IPS-NIHi7 (cell line): ENCODE measurements around the gene LMX1A.

Experiments
- DNase-seq: peaks from one replicate; pipeline ENCODE4 v3.0.0; 2012; ENCODE audit warnings: mixed read lengths; ENCODE audit errors: extremely low spot score

LMX1A gene

DNA sequence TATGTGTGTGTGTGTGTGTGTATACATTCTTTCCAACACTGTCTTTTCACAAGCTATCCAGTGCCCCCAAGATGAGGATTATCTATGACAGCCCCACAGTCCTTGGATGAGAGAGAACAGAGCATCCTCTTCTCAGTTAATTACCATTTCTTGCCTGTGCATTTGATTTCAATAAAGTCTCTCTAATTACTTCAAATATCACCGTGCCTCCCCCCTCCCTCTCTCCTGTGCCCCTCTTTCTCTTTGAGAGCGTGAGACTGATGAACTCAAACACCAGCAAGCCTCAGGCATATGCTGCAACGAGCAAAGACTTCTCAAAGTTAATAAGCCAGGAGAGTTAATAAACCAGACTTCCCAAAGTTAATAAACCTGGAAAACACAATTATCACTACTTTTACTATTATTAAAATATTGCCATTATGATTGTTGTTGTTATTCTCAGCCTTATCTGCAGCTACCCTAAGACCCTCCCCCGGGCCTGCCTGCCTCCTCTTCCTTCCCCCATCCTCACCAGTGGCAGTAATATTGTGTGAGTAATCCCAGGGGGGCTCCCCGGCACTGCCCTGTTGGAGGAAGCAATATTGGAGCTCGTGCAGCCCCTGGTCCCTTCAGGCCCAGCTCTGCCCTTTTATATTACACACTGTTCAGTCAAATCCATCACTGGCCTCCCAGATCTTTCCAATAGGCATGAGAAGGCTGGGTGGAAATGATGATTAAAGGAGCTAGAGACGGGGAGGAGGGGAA lies 30.9 kb downstream of the LMX1A start:
- no peak for DNase-seq

DNA sequence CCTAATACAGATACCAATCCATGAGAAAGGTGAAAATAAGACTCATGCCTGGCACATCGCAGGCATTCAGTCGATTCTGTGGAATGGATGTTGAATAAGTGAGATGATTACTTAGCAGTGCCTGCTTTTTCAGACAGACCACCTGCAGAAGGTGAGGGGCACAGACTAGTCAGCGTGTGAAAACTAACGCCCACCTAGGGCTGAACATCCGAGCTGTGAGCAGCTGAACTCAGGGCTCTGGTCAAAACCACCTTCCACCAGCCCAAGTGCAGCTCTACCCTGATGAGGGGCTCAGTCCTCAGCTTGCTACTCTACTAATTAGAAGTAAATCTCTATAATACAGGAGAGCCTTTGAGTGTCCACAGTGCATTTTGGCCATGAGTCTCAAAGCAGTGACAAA lies 32.5 kb downstream of the LMX1A start:
- no peak for DNase-seq

- no peak for DNase-seq
Measured at GRCh38 chr1:165317612-165318011, 38.9 kb downstream of the LMX1A start.

DNA sequence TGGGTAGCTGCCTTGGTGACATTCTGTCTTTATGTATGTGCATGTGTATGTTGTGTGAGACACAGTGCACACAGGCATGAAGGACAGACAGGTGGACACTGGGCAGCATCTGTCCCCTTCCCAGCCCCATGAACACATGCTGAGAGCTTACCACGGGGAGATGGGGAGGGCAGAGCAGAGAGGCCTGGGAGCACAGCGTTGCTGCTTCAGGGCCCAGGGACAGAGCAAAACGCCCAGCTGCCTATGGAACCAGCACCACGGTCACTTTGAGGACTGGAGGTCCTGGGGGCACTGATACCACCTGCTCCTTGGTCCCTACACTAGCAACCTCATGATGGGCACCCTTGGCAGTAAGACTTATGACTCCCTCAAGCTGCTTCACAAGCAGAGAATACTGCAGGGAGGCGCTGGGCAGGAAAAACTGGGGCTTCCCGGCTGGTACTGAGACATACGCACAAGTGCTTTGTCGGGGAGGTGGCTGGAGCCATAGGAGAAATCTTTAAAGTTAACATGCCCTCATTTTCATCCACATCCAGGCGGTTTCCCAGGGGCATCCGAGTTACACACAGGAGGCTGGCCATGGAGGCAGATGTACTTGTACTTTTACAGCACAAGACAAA lies 40.3 kb downstream of the LMX1A start:
- no peak for DNase-seq

GRCh38 chr1:165315481-165315880 lies 41.0 kb downstream of the LMX1A start:
- DNase-seq: no peak

DNA sequence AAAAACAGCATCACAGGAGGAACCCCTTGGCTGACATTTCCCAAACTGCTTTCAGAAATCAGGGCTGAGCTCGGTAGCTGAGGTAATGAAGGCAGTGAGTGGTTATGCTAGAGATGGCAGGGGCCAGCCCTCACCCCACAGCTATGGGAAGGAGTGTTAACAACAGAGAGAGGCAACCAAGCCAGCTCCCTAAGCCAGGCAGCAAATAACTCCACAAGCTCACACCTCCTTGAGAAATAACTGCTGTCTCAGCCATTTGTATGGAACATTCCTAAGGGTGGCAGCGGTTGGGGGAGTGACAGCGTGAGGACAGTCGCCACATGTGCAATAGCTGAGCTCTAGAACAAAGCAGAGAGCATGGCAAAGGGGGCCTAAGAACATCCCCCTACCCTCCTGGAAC lies 42.6 kb downstream of the LMX1A start:
- no peak for DNase-seq

- no peak for DNase-seq
Measured at GRCh38 chr1:165312591-165312990, 43.9 kb downstream of the LMX1A start.

DNA sequence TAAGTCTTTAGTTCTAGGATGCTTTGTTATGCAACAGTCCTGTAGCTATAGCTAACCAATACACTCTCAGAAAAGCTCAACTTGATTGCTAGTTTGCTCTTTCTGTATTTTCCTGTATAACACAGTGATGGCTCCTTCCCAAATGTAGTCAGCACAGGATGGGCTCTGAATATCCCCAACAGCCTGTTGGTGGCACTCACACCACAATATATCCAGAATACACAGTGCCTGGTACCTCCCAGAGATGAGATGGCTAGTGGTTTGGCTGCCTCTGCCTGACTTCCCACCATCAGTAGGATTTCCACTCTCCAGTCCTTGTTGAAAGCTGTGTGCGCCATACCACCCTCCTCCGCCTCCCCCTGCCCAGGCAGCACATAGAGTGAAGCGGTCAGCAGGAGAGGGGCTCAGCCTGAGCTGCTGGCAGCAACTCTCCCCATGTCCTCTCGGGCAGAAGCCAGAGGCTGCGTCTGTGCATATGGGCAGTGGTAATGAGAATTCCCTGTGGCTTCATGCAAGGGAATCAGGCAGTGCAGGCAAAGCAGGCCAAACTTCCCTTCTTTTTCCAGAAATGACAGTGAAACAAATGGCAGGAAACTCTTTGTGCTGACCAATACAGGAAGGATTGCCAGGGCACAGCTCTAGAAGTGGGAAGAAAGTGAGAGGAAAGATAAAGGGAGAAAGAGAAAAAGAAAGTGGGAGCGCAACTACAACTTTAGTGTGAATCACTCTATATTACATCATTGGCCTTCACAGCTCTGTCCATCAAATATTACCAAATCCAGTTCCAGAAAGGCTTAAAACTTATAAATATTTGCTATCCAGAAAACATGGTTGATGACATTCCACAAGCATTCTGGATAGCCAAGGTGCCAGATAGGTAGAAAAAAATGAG lies 49.7 kb downstream of the LMX1A start:
- DNase-seq: peak; percentile 53

DNA sequence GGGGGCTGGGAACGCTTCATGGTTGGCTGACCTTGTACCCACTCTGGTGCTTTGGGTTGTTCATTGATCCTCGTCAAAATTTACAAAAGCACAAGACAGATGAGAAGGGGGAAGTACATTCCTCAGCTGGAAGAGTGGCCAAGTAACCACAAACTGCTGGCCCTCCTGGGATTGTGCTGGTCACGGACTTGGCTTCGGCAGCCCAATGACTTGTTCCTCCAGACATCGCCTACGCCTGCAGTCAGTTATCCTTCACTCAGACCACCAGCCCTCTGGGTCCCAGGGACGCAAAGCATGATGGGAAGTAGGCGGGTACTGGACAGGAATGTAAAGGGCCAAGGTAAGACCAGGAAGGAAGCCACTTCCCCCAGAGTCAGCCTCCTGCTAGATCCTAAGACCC lies 53.1 kb downstream of the LMX1A start:
- DNase-seq: no peak

- DNase-seq: no peak
Measured at GRCh38 chr1:165300400-165300903, 56.1 kb downstream of the LMX1A start.

- DNase-seq: no peak
Measured at GRCh38 chr1:165298203-165298820, 58.2 kb downstream of the LMX1A start.

- DNase-seq: no peak
Measured at GRCh38 chr1:165296205-165296604, 60.3 kb downstream of the LMX1A start.

DNA sequence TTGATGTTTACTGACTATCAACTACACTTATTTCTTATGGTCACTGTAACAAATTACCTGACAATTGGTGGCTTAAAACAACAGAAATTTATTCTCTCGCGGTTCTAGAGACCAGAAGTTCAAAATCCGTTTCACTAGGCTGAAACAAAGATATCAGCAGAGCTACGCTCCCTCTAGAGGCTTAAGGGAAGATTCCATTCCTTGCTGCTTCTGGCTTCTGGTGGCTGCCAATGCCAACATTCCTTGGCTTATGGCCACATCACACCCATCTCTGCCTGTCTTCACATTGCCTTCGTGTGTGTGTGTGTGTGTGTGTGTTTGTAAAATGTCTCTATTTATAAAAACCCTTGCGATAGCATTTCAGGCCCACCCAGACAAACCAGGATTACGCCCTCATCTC lies 66.4 kb downstream of the LMX1A start:
- DNase-seq: no peak

GRCh38 chr1:165289556-165289955 lies 67.0 kb downstream of the LMX1A start:
- no peak for DNase-seq

DNA sequence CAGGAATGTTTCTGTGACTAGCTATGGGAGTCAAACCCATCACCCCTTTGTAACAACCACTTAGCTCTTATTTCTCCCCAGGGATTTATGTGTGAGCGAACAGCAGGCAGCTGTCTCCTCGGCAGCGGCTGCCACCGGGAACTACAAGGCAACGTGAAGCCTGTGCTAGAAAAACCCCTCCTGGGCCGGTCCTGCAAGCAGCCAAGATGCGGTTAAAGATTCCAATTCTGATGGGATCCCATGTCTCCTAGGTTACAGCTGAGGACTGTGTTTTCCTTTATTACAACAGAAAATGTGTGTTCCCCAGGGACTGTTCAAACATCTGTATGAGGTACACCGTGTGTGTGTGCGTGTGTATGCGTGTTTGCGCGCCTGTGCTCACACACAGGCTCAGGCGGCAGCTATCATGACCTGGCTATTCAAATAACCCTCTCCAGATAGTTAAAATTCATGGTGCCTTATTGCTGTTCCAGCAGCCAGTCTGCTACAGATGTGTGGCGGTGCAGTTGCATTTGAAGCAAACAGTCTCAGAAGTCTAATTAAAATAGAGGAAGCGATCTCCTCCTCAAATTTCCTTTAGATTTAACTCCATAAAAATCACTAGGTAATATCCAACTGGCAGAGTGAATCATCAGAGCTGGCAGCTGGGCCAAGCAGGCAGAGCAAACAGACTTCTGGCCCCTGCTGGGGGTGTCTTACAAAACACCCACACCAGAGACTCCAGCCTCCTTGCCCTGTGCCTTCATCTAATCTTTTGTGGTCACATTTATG lies 68.0 kb downstream of the LMX1A start:
- DNase-seq: peak; percentile 31

- no peak for DNase-seq
Measured at GRCh38 chr1:165287781-165288180, 68.7 kb downstream of the LMX1A start.

DNA sequence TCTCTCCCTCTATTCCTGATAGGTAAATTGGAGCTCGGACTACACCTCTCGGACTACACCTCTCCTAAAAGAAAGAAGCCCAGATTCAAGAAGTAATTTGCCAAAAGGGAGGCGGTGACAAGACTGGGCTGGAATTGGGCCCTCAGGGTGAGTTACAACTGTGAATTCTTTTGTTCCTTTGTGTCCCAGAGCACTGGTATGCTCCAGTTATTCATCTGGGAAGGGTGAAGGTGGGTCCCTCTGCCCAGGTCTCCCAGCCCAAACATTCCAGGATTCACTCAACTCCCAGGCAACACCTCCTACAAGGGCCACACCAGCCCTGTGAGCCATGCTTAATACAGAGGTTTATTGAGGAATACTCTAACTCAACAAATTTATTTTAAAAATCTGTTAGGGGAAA lies 69.2 kb downstream of the LMX1A start:
- peak; percentile 51 for DNase-seq

DNA sequence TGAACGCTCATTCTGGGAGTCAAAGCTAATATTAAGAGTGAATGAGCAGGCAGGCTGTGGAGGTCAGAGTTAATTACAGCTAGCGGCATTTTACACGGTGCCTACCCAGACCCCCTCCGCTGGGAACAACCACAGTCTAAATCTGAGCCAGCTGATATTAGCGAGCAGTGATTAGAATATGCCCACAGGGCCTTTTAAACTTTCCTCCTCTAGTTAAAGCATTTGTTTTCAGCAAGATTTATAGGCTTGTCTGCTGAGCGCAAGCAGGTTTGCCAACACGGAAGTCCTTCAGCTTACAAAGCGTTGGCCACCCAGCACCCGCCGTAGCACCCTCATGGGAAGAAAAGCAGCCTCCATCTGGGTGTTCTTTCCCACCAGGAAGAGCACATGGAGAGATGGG lies 72.1 kb downstream of the LMX1A start:
- no peak for DNase-seq

- DNase-seq: no peak
Measured at GRCh38 chr1:165281207-165281901, 75.2 kb downstream of the LMX1A start.

DNA sequence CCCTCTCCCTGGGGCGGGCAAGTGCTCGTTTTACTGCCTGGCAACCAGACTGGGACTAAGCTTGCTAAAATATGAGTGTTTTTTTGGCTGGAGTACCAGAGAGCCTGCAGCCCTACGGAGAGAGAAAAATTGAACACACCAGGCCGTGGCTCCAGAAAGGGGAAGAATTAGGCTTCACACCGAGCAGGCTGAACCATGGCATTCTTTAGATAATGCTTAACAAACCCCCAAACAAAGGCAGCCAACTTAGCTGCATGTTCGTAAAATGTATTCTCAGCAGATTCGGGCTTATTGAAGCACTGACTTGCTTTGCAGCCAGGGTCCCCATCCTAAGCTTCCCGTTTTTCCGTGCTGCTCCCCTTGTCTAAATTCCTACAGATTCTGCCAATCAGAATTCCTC lies 76.6 kb downstream of the LMX1A start:
- no peak for DNase-seq

- no peak for DNase-seq
Measured at GRCh38 chr1:165276314-165276713, 80.2 kb downstream of the LMX1A start.
